NCI-H524 (cell line): ENCODE measurements around the gene FUBP1.
A peak's percentile ranks its signal among the peaks of the same experiment; 100 is the strongest.
"Not testable (repeated sequence)": the region's sequence is repeated elsewhere in the genome, so short reads cannot be mapped to it uniquely, and the experiment has no call there.

Experiments used
- DNase-seq, 2 experiments: peaks; one replicate each; lab custom pipeline; 2025; lab: John Stamatoyannopoulos, UW

Gene FUBP1

DNA sequence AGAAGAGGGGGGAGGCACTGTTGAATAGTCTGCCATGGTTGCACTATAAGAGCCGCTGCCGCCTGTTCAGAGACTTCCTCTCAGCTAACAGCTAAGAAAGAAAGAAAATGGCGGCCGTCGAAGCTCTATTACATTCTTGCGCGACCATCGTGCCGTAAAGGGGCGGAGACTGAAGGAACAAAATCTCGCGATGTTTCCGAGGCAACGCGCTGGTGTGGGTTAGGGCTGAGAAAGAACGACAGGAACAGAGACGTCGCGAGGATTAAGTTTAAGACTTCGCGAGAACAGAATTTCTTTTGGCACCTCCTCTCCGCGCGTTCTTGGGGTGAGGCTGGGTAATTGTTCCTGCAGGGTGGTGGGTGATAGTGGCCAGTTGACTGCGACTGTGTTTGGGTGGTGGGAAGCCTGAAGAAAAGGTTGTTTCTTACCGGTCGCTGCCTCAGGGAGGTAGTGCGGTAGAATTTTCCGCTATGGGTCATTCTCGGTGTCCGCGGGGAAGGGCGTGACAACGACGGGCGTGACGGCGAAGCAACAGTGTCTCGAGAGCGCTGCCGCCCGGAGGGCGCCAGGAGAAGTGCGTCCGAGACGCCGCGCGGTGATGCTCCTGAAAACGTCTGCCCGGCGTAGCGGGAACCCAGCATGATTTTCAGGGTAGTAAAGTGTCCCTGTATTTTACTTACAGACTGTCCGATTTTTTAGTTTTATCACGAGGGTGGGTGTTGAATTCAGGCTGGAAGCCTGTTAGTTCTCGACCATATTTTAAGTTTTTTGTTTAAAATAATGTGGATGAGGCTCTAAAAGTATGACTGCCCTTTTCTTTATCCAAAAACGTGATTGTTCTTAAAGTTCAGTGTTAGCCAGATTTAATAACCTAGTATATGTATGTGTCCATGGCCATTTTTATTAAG lies at the start of gene FUBP1:
TSS of gene FUBP1 (minus strand) at position 104 of the 908 bp plus-strand sequence. CDS start at position 36, 68 bp downstream.
- peak; percentile 96 to 98 for DNase-seq

GRCh38 chr1:78021134-78021533 lies 42.3 kb upstream of the FUBP1 start:
- DNase-seq: not testable (repeated sequence)

DNA sequence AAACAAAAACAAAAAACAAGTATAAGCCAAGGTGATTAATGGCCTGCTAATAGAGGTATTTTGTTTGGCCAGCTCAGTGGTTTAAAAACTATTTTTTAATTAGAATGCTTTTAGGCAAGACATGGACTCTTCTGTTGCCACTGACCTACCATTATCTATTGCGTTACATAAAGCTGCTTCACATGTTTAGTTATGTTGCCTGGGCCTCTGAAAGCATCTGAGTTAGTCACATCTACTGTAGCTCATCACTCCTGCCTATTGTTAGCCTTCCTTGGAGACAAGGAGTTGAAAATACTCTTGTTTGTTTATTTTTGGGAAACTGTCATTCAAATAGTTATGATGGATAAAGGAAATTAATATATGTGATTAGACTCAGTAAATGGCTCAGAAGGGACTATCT lies 40.2 kb upstream of the FUBP1 start:
- no peak for DNase-seq

DNA sequence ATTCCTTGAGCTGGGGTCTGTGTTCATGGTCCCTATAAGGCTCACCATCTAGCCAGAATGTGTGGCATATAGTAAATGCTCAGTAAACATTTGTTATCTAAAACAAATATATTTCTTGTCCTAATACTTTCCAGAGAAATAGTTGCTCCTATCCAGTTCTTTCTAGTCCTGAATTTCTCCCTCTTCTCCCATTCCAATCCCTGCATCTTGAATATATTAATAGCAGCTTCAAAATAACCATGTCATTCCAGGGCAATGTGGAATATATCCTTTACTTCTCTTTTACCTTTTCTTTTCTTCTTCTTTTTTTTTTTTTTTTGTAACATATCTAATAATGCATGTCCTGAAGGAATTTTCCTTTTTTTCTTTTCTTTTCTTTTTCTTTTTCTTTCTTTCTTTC lies 36.3 kb upstream of the FUBP1 start:
- DNase-seq: no peak

DNA sequence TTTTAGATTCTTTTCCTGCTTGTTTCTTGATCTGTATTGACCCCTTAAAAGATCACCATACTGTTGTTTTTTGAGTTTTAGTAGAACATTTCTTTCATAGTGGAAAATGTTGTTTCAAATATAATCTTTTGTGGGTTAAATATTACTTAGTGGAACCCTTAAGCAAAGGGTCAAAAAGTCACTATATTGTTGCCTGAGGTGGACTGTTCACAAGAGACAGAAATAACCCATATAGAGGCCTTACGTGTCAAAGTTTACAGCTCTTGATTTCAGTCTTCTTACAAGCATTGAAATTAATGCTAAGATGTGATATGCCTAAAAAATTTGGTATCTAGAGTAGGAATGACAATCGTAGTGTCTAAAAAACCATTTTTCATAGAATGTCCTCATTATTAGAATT lies 32.2 kb upstream of the FUBP1 start:
- no peak for DNase-seq

GRCh38 chr1:78009836-78010235 lies 31.0 kb upstream of the FUBP1 start:
- DNase-seq: no peak

- no peak for DNase-seq
Observed at GRCh38 chr1:78009276-78009675, 30.4 kb upstream of the FUBP1 start.

- DNase-seq: no peak
Observed at GRCh38 chr1:78007677-78008341, 28.9 kb upstream of the FUBP1 start.

DNA sequence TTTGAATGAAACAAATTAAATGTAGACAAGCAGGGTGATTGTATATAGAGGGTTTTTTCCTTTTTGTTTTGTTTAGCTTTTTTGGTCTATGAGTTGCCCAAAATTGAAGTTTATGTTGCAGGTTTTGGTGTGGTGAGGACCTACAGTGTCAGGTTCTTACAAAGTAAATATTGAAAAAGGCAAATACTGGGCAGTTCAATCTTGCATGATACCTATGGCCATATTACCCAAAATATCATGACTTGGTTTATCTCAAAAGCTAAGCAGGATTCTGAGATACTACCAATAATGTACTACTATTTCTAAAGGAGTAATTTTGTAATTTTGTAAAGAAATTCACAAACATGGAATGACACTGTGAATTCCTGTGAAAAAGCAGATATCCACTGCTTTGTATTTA lies 27.6 kb upstream of the FUBP1 start:
- DNase-seq: no peak

DNA sequence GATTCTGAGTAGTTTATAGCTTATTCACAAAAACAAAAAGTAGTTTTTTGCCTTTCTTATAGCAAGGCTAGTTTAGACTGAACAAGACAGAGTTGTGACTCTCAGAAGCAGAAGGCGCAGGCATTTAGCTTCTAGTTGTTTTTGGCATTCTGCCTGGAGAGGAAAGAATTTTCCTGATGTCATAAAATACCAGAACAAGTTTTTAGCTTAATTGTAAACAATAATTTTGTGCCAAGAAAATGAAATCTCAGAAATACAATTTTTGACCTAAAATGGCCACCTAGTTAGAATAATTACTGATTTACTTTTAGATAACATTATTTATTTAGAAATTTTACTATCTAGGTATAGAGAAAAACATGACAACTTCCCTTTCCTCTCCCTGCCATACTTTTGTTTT lies 26.9 kb upstream of the FUBP1 start:
- peak in 1 of 2 experiments; percentile 8 for DNase-seq

DNA sequence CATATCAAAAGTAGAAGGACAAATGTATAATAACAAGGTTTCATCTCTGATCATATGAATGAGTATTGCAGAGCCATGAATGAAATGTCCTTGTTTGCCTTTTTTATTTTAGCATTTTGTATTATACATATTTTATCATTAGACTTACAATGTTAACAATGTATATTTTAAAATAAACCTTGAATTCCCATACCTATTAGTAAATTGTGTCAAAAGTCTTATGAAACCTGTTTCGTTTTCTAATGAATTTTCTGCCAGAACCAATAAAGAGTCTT lies 26.5 kb upstream of the FUBP1 start:
- no peak for DNase-seq

- peak; percentile 44 to 85 for DNase-seq
Observed at GRCh38 chr1:78004719-78005447, 26.0 kb upstream of the FUBP1 start, which contains the start of gene DNAJB4. Gene DNAJB4, plus strand, starts transcription at chr1:78004939. Its CDS starts 172 bp downstream, at chr1:78005111.

DNA sequence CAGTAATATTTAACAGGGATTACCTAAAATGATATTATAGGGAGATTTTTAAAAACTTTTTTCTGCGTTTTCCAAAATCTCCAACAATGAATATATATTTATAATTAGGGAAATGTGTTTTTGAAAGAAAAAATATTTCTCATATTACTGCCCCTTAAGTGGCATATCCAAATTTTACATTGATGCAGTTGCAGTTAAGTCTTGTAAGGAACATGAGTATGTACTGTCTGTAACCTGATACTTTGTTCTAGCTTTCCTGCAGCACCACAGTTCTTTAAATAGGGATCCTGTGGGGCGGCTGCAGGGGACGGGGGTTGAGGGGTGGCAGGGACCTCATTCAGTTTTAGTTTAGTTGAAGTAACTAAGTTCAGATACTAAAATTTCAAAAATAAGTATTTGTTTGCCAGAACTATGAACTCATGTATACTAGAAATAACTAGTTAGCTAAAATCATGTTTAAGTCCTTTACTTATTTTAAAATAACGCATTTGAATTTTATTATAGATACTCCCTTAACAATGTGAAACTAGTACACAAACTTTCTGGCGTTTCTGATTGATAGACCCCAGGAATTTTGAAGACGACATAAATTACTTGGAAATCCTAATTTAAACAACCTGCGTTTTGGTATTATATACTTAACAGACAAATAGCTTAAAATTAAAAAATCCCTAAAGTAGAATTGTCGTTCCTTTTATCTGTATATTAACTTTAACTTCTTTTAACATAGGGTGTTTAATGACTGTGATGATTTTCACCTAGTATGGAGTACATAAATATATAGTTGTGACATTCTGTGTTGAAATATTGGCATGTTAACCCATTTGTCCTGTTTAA lies 25.2 kb upstream of the FUBP1 start:
- peak; percentile 8 to 69 for DNase-seq

DNA sequence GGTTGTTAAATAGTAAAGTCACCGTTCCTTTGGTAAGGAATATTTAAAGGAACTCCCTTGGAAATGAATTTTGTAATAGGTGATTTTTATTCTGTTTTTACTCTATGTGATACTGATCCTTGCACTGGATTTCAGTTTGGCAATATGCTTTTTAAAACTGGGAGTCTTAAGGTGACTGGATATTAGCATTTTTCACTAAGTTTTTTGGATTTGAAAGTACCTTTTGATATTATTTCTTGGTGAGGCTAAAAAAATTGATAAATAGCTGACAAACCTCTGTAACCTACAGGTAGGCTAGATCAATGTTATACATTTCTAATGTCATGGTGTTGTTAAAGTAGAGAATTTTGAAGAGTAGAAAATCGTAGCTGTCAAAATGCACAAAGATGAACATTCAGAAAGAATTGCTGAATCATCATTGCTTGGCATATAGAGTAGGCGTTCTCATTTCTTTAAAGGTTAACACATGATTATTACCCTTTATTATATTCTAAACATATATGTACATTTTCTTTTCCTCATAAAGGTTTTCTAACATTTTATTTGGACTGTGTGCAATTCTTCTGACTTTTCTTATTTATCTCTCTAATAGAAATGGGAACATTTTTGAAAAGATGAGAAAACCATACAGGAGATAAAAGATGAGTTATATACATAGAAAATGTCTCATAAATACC lies 24.3 kb upstream of the FUBP1 start:
- DNase-seq: no peak

GRCh38 chr1:78000536-78000935 lies 21.7 kb upstream of the FUBP1 start:
- not testable (repeated sequence) for DNase-seq

GRCh38 chr1:77996734-77997133 lies 17.9 kb upstream of the FUBP1 start:
- no peak for DNase-seq

DNA sequence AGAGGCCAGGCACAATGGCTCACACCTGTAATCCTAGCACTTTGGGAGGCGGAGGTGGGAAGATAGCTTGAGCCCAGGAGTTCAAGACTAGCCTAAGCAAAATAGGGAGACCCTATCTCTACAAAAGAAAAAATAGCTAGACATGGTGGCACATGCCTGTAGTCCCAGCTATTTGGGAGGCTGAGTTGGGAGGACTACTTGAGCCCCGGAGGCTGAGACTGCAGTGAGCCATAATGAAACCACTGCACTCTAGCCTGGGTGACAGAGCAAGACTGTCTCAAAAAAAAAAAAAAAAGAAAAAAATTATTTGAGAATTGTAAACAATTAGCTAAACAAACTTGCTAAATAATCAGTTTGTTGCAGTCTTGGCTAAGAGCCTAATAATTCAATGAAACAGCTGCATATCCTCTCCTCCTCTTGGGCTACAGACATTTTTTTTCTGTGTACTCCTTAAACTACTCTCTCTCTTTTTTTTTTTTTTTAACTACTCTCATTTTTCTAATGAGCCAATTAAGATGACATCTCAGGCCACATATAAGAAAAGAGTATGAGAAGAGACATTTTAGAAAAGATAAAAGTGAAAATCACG lies 15.3 kb upstream of the FUBP1 start:
- no peak for DNase-seq

- DNase-seq: no peak
Observed at GRCh38 chr1:77991638-77992037, 12.8 kb upstream of the FUBP1 start.

- no peak for DNase-seq
Observed at GRCh38 chr1:77990629-77991204, 11.8 kb upstream of the FUBP1 start.

- no peak for DNase-seq
Observed at GRCh38 chr1:77989744-77990143, 10.9 kb upstream of the FUBP1 start.
